Hematopoietic multipotent progenitor cell treated with erythropoietin and hydrocortisone succinate and interleukin-3 and kit ligand, for 17 days (in vitro differentiated cells): Measurements from ENCODE around the gene NBEAL1.
A peak's percentile ranks its signal among the peaks of the same experiment; 100 is the strongest.
"Not testable (repeated sequence)": the region's sequence is repeated elsewhere in the genome, so short reads cannot be mapped to it uniquely, and the experiment has no call there.

Experiments
- DNase-seq: peaks from one replicate; pipeline ENCODE4 v3.0.0-alpha.2; 2015; ENCODE audit warnings: low spot score

Gene NBEAL1

GRCh38 chr2:203229674-203230073 is 215.0 kb downstream of the NBEAL1 start:
- not testable (repeated sequence) for DNase-seq

- no peak for DNase-seq
These were observed 222.9 kb downstream of the NBEAL1 start for GRCh38 chr2:203237346-203238238.

- no peak for DNase-seq
These were observed 223.6 kb downstream of the NBEAL1 start for GRCh38 chr2:203238292-203238703.

- peak; percentile 93 for DNase-seq
These were observed 224.2 kb downstream of the NBEAL1 start, which contains the start of gene CYP20A1 for GRCh38 chr2:203238704-203239526. Gene CYP20A1 (plus strand): TSS chr2:203239018. CDS start chr2:203239063, 45 bp downstream.

- DNase-seq, result peak; percentile 23
These were observed 225.8 kb downstream of the NBEAL1 start for GRCh38 chr2:203240491-203240890.

GRCh38 chr2:203242518-203242917 is 227.8 kb downstream of the NBEAL1 start:
- no peak for DNase-seq

GRCh38 chr2:203246646-203247045 is 232.0 kb downstream of the NBEAL1 start:
- DNase-seq, result no peak

GRCh38 chr2:203252818-203253217 is 238.1 kb downstream of the NBEAL1 start:
- no peak for DNase-seq

- not testable (repeated sequence) for DNase-seq
These were observed 238.9 kb downstream of the NBEAL1 start for GRCh38 chr2:203253422-203254095.

- DNase-seq, result no peak
These were observed 246.9 kb downstream of the NBEAL1 start for GRCh38 chr2:203261326-203262159.
